H1 (cell line): ENCODE results near the gene TSEN2. TPM values are rescaled to one million over a fixed set of nuclear protein-coding genes. Genes with fewer than 3 reads are reported as not detected.

ENCODE experiments used
- ATF3 ChIP-seq: IDR thresholded peaks from 2 replicates; pipeline ENCODE4 v1.6.1; 2011; ENCODE audit warnings: low read depth, mild to moderate bottlenecking, low read length; ENCODE audit not compliant: insufficient read depth
- CEBPB ChIP-seq: IDR thresholded peaks from 2 replicates; pipeline ENCODE4 v1.6.1; 2012; ENCODE audit warnings: low read depth, low read length
- EZH2 ChIP-seq: fragments of 200-600 bp; sonication (generic); IDR thresholded peaks from 2 replicates; pipeline ENCODE4 v1.7.1; 2012; ENCODE audit warnings: low read depth, mild to moderate bottlenecking, moderate library complexity, low read length, inconsistent platforms; ENCODE audit not compliant: severe bottlenecking
- SAP30 ChIP-seq: fragments of 300-600 bp; sonication (generic); IDR thresholded peaks from 2 replicates; pipeline ENCODE4 v1.7.1; 2012; ENCODE audit warnings: low read length, moderate library complexity, mild to moderate bottlenecking, inconsistent platforms; ENCODE audit not compliant: insufficient read depth, insufficient replicate concordance
- SIRT6 ChIP-seq: IDR thresholded peaks from one replicate; pipeline ENCODE4 v1.7.1; 2012; ENCODE audit warnings: low read length, inconsistent platforms
- TAF7 ChIP-seq: optimal IDR thresholded peaks from 2 replicates; pipeline ENCODE3; 2011; ENCODE audit warnings: low read depth, mild to moderate bottlenecking, inconsistent platforms, low read length, moderate library complexity, borderline replicate concordance
- YY1 ChIP-seq: IDR thresholded peaks from 2 replicates; pipeline ENCODE4 v1.6.1; 2011; ENCODE audit warnings: low read depth, mild to moderate bottlenecking, low read length
- polyA plus RNA-seq, 7 experiments: library from polyadenylated mRNA; depleted of rRNA in 3 of 7; stranded (reverse) in 5 of 7; unstranded in 2 of 7; fragments of >200 nt in 5 of 7; fragments of 200-250 nt in 2 of 7; gene quantifications; 1 replicate in 5 of 7; 2 replicates in 1 of 7; 4 replicates in 1 of 7; pipeline versions ENCODE4 v1.2.1 to v1.2.3, GENCODE V29; 2011 to 2013; ENCODE audit warnings: missing spikeins in 2 of 7, mixed read lengths in 2 of 7
- total RNA-seq: library from RNA; stranded (reverse); fragmentation: NEBNext Ultra II Directional; extraction: Animal tissue kit (Norgen Biotek cat#: 25700); gene quantifications from 2 replicates; pipeline ENCODE4 v1.2.1, GENCODE V29; 2021

The TSEN2 gene
- total and polyA plus RNA-seq, 2 of the 8 experiments (the other 6 are each of a cell fraction or from before 2014, with no cell fraction given) = 16.1 to 22.4 TPM

- TF ChIP-seq SAP30 (no peak), EZH2 (no peak), TAF7 (no peak), ATF3 (no peak), SIRT6 (no peak), YY1 (no peak), CEBPB (no peak)
These were observed 73.3 kb downstream of the TSEN2 start (continued) for GRCh38 chr3:12557473-12558100.
